ENCODE measurements around the gene IRX3. TPM values are rescaled to one million over a fixed set of nuclear protein-coding genes. Genes with fewer than 3 reads are reported as not detected.

Gene IRX3
- total RNA-seq, 2 donors from 2014 or later = 0.54 TPM; not detected in 1

- no peak overlapping the region for H3K4me3 ChIP-seq
- H3K4me1 ChIP-seq = no peaks in the 10 kb centered on the region
- H3K36me3 ChIP-seq = no peaks in the 10 kb centered on the region
- DNase-seq = no peak
- intact Hi-C loops (cut with DNase I) = no loop called here
- H3K27me3 ChIP-seq = no peaks in the 10 kb centered on the region
- TF ChIP-seq CTCF (IDR thresholded peaks at IDR 0.05) = no peak
- no peaks in the 10 kb centered on the region for H3K9me3 ChIP-seq
- no peak overlapping the region for H3K27ac ChIP-seq
- no peak overlapping the region for H3K9ac ChIP-seq (ENCODE audit: low read depth in 2 of 2, low read length in 2 of 2)
These were observed 15.9 kb downstream of the IRX3 start for GRCh38 chr16:54270711-54271110.

- no peak overlapping the region for H3K9ac ChIP-seq (ENCODE audit: low read depth in 2 of 2, low read length in 2 of 2)
- H3K4me3 ChIP-seq = no peak overlapping the region
- no peak overlapping the region for H3K27ac ChIP-seq
- intact Hi-C loops (cut with DNase I) = no loop called here
- H3K4me1 ChIP-seq = no peaks in the 10 kb centered on the region
- no peaks in the 10 kb centered on the region for H3K9me3 ChIP-seq
- TF ChIP-seq CTCF (IDR thresholded peaks at IDR 0.05) = no peak
- H3K27me3 ChIP-seq = no peaks in the 10 kb centered on the region
- no peak for DNase-seq
- no peaks in the 10 kb centered on the region for H3K36me3 ChIP-seq
These were observed 17.1 kb downstream of the IRX3 start for GRCh38 chr16:54269461-54269860.

GRCh38 chr16:54268766-54269165 lies 17.8 kb downstream of the IRX3 start:
- Histone ChIP-seq H3K9me3 (no peaks in the 10 kb centered on the region), H3K27ac (no peak overlapping the region), H3K4me1 (no peaks in the 10 kb centered on the region), H3K4me3 (no peak overlapping the region), H3K27me3 (no peaks in the 10 kb centered on the region), H3K9ac (ENCODE audit: low read depth in 2 of 2, low read length in 2 of 2) (no peak overlapping the region), H3K36me3 (no peaks in the 10 kb centered on the region)
- intact Hi-C loops (cut with DNase I) = no loop called here
- no peak for DNase-seq
- TF ChIP-seq CTCF (IDR thresholded peaks at IDR 0.05) = no peak

GRCh38 chr16:54268340-54268739 lies 18.2 kb downstream of the IRX3 start:
- no peak for TF ChIP-seq CTCF (IDR thresholded peaks at IDR 0.05)
- Histone ChIP-seq H3K27ac (no peak overlapping the region), H3K36me3 (no peaks in the 10 kb centered on the region), H3K9me3 (no peaks in the 10 kb centered on the region), H3K4me3 (no peak overlapping the region), H3K4me1 (no peaks in the 10 kb centered on the region), H3K9ac (ENCODE audit: low read depth in 2 of 2, low read length in 2 of 2) (no peak overlapping the region), H3K27me3 (no peaks in the 10 kb centered on the region)
- intact Hi-C loops (cut with DNase I) = no loop called here
- no peak for DNase-seq

- Histone ChIP-seq H3K9ac (ENCODE audit: low read depth in 2 of 2, low read length in 2 of 2) (no peak overlapping the region), H3K4me1 (no peaks in the 10 kb centered on the region), H3K27me3 (no peaks in the 10 kb centered on the region), H3K27ac (no peak overlapping the region), H3K4me3 (no peak overlapping the region), H3K36me3 (no peaks in the 10 kb centered on the region), H3K9me3 (no peaks in the 10 kb centered on the region)
- intact Hi-C loops (cut with DNase I) = no loop called here
- TF ChIP-seq CTCF (IDR thresholded peaks at IDR 0.05) = no peak
- no peak for DNase-seq
These were observed 20.1 kb downstream of the IRX3 start for GRCh38 chr16:54266363-54266955.
